A673 (cell line): ENCODE results near the gene MRPS18C. TPM values are rescaled to one million over a fixed set of nuclear protein-coding genes. Genes with fewer than 3 reads are reported as not detected.

Experiments used
- BruUV-seq: library from RNA; stranded (reverse); fragments of 400-500 nt; replicated peaks from 2 replicates; lab custom pipeline; 2021; lab: Mats Ljungman, UMichigan
- CTCF ChIA-PET: fragments of 300-600 bp; sonication (Branson Sonifier 250); formaldehyde crosslinking; loops from one replicate; lab custom pipeline; 2022; ENCODE audit warnings: antibody characterized with exemption; lab: Charles Lee
- POLR2A ChIA-PET: fragments of 300-600 bp; sonication (Branson Sonifier 250); formaldehyde crosslinking; loops from one replicate; lab custom pipeline; 2022; ENCODE audit warnings: antibody characterized with exemption; ENCODE audit not compliant: low non-redundant PET; lab: Charles Lee
- DNase-seq: peaks from one replicate; pipeline ENCODE4 v3.0.0-alpha.2; 2015; ENCODE audit warnings: low spot score
- H3K27ac ChIP-seq: fragments of 200-600 bp; sonication (generic); 2 replicates; pipeline ENCODE4 v1.5.1; 2016; ENCODE audit warnings: mixed run types, low read depth, mild to moderate bottlenecking, mixed read lengths, antibody characterized with exemption, low read length; ENCODE audit not compliant: poor library complexity, severe bottlenecking
- H3K27me3 ChIP-seq: fragments of 200-600 bp; sonication (generic); replicated peaks from 2 replicates; pipeline ENCODE4 v1.6.1; 2017; ENCODE audit warnings: mixed run types, low read depth, mild to moderate bottlenecking, mixed read lengths, antibody characterized with exemption, low read length; ENCODE audit not compliant: insufficient read depth, poor library complexity
- H3K36me3 ChIP-seq: fragments of 200-600 bp; sonication (generic); 2 replicates; pipeline ENCODE4 v1.6.1; 2016; ENCODE audit warnings: mixed run types, mild to moderate bottlenecking, mixed read lengths, antibody characterized with exemption, low read length; ENCODE audit not compliant: insufficient read depth, poor library complexity, severe bottlenecking
- H3K4me1 ChIP-seq: fragments of 200-600 bp; sonication (generic); 2 replicates; pipeline ENCODE4 v1.6.1; 2017; ENCODE audit warnings: mixed run types, mild to moderate bottlenecking, mixed read lengths, antibody characterized with exemption, low read length; ENCODE audit not compliant: insufficient read depth, poor library complexity, severe bottlenecking
- H3K4me3 ChIP-seq: fragments of 200-600 bp; sonication (generic); 2 replicates; pipeline ENCODE4 v1.5.1; 2016; ENCODE audit warnings: low read depth, mixed run types, mild to moderate bottlenecking, mixed read lengths, low read length; ENCODE audit not compliant: poor library complexity, severe bottlenecking
- H3K9me3 ChIP-seq: fragments of 200-600 bp; sonication (generic); 2 replicates; pipeline ENCODE4 v1.6.1; 2016; ENCODE audit warnings: mixed run types, low read depth, mild to moderate bottlenecking, mixed read lengths, antibody characterized with exemption, low read length; ENCODE audit not compliant: poor library complexity, severe bottlenecking
- EZH2 ChIP-seq: fragments of 200-600 bp; sonication (generic); IDR thresholded peaks from 2 replicates; pipeline ENCODE4 v1.6.1; 2017; ENCODE audit warnings: borderline replicate concordance, low read depth, mild to moderate bottlenecking, mixed read lengths, antibody characterized with exemption, low read length; ENCODE audit not compliant: poor library complexity, severe bottlenecking
- intact Hi-C: fragments of 100-400 bp; cut with micrococcal nuclease; formaldehyde crosslinking; loops from one replicate; pipeline ENCODE4 v1.10.0; 2022; ENCODE audit not compliant: unreplicated experiment
- total RNA-seq: library from RNA; stranded (reverse); gene quantifications from 2 replicates; pipeline ENCODE4 v1.2.3, GENCODE V29; 2021
- TF ChIP-seq, protein P1 (sequence below): fragments of 300-800, 200-600 bp; sonication (generic); conservative IDR thresholded peaks from 2 replicates; pipeline ENCODE4 v1.5.1; 2017; ENCODE audit warnings: low read depth, mild to moderate bottlenecking, antibody characterized with exemption, low read length, moderate library complexity, mixed read lengths

Gene MRPS18C
- total RNA-seq, 1 experiment from 2014 or later, result 51.4 TPM

DNA sequence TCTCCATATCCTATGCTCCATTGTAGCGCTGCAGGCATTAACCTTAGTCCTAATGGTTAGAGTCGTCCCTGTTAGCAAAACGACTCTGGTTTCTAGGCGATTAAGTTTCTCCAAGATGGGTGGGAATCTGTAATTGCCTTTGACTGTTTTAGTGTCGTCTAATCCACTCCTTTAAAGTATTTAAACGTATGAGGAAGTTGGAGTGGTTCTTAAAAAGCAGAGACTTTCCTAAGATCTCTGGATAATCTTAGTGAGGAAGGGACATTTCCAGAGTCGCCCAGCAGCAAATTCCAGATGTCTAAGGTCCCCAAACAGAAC is 285 bp downstream of the MRPS18C start:
- CTCF ChIA-PET, result no interaction called here
- Histone ChIP-seq H3K4me1 (no peaks in the 10 kb centered on the region), H3K27ac (peak overlapping the region; percentile 89), H3K4me3 (peak overlapping the region; percentile 78), H3K9me3 (no peaks in the 10 kb centered on the region), H3K27me3 (no peaks in the 10 kb centered on the region), H3K36me3 (peaks cover 6% of the 10 kb centered on the region)
- intact Hi-C loops, result no loop called here
- TF ChIP-seq EZH2, result no peak
- TF ChIP-seq, protein P1, sequence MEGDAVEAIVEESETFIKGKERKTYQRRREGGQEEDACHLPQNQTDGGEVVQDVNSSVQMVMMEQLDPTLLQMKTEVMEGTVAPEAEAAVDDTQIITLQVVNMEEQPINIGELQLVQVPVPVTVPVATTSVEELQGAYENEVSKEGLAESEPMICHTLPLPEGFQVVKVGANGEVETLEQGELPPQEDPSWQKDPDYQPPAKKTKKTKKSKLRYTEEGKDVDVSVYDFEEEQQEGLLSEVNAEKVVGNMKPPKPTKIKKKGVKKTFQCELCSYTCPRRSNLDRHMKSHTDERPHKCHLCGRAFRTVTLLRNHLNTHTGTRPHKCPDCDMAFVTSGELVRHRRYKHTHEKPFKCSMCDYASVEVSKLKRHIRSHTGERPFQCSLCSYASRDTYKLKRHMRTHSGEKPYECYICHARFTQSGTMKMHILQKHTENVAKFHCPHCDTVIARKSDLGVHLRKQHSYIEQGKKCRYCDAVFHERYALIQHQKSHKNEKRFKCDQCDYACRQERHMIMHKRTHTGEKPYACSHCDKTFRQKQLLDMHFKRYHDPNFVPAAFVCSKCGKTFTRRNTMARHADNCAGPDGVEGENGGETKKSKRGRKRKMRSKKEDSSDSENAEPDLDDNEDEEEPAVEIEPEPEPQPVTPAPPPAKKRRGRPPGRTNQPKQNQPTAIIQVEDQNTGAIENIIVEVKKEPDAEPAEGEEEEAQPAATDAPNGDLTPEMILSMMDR, result no peak
- TSS peak; percentile 85 for BruUV-seq
- no peak for DNase-seq
- POLR2A ChIA-PET, result no interaction called here

DNA sequence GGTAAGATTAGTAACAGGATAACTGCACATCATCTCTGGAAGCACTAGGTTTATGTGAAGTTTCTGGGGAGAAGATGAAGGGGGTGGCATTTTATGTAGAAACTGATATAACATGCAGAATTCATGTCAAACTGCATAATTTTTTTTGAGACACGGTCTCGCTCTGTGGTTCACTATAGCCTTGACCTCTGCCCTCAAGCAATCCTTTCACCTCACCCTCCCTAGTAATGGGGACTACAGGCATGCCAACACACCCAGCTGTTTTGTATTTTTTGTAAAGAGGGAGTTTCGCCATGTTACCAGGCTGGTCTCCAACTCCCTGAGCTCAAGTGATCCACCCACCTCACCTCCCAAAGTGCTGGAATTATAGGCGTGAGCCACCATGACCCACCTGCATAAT is 17.6 kb downstream of the MRPS18C start:
- no peak for DNase-seq
- ChIA-PET CTCF (no interaction called here), POLR2A (no interaction called here)
- Histone ChIP-seq H3K9me3 (no peaks in the 10 kb centered on the region), H3K4me1 (no peaks in the 10 kb centered on the region), H3K27me3 (no peaks in the 10 kb centered on the region), H3K36me3 (no peaks in the 10 kb centered on the region), H3K27ac (no peak overlapping the region), H3K4me3 (no peak overlapping the region)
- TF ChIP-seq, protein P1, result no peak
- TF ChIP-seq EZH2, result no peak
- no TSS peak for BruUV-seq
- intact Hi-C loops, result no loop called here

DNA sequence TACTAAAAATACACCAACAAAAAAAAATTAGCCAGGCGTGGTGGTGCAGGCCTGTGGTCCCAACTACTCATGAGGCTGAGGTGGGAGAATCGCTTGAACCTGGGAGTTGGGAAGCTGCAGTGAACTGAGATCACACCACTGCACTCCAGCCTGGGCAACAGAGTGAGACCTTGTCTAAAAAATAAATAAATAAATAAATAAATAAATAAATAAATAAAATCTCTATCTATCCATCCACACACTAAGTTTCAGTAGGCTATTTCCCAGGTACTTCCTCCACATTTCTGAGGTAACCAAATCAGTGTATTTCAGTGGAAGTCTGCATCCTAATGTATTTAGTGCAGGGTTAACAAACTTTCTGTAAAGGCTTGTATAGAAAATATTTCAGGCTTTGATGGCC is 18.1 kb downstream of the MRPS18C start:
- Histone ChIP-seq H3K36me3 (no peaks in the 10 kb centered on the region), H3K4me1 (no peaks in the 10 kb centered on the region), H3K4me3 (no peak overlapping the region), H3K9me3 (no peaks in the 10 kb centered on the region), H3K27ac (no peak overlapping the region), H3K27me3 (no peaks in the 10 kb centered on the region)
- TF ChIP-seq, protein P1, result no peak
- no peak for TF ChIP-seq EZH2
- ChIA-PET POLR2A (no interaction called here), CTCF (no interaction called here)
- intact Hi-C loops, result no loop called here
- BruUV-seq, result no TSS peak
- DNase-seq, result no peak
